ENCODE results near the gene MEP1A.

GRCh38 chr6:46748940-46749503 is 44.2 kb upstream of the MEP1A start:
- TF ChIP-seq CTCF (IDR thresholded peaks at IDR 0.05) (no peak), EP300 (IDR thresholded peaks at IDR 0.05) (no peak), POLR2AphosphoS5 (IDR thresholded peaks at IDR 0.05) (no peak)

Data from gastroesophageal sphincter (tissue), 3 donors.